Gastroesophageal sphincter (tissue), 3 donors: ENCODE data around the gene TNIP1.

ENCODE experiments used
- EP300 ChIP-seq: sonication (generic); formaldehyde crosslinking; IDR thresholded peaks from one replicate; pipeline ENCODE4 v1.6.1; 2017; ENCODE audit warnings: antibody characterized with exemption, mild to moderate bottlenecking
- POLR2A ChIP-seq, 2 donors: fragments of 450-650 bp; IDR thresholded peaks; one replicate each; pipeline ENCODE4 v1.6.1; 2017; ENCODE audit warnings: antibody characterized with exemption in 2 of 2, mild to moderate bottlenecking in 2 of 2, moderate library complexity in 1 of 2
- POLR2AphosphoS5 ChIP-seq: sonication (generic); formaldehyde crosslinking; IDR thresholded peaks from one replicate; pipeline ENCODE4 v1.6.1; 2017; ENCODE audit warnings: antibody characterized with exemption
- TF ChIP-seq, protein P1 (sequence below), 4 experiments: fragments of 200-600 bp in 2 of 4; fragments of 450-650 bp in 2 of 4; sonication (generic) in 1 of 4; IDR thresholded peaks; one replicate each; pipeline ENCODE4 v1.5.1; 2017 to 2019; ENCODE audit warnings: antibody characterized with exemption in 4 of 4, mild to moderate bottlenecking in 2 of 4, moderate library complexity in 2 of 4

DNA sequence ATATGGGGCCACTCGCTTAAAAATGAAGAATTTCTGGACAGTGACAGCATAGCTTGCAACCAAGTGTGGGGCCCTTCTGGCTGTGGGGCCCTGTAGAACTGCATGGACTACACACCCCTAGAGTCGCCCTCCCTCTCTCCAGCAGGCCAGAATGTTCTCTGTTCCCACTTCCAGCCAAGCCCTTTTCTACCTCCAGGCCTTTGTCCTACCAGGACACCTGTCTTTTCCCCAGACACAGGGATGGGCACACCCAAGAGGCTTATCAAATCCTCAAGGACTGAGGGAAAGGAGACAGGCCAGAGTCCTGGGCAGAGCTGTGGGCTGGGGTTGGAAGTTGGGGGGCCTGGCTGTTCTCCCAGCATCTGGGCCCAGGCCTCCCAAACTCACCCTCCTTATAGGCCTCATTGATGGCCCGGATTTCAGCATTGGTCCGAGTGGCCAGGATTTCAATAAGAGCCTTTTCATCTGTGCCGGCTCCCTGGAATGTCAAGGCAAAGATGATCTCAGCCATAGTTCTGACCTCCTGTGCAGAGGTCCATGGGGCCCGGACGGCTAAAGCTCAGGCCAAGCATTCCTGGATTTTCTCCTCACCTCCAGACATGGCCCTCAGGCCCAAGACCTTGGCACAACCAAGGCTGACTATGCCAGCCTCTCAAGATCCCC, 38.2 kb upstream of the TNIP1 start:
- TF ChIP-seq EP300 (no peak), POLR2AphosphoS5 (no peak), POLR2A (IDR thresholded peaks at IDR 0.05) (no peak)
- TF ChIP-seq, protein P1, sequence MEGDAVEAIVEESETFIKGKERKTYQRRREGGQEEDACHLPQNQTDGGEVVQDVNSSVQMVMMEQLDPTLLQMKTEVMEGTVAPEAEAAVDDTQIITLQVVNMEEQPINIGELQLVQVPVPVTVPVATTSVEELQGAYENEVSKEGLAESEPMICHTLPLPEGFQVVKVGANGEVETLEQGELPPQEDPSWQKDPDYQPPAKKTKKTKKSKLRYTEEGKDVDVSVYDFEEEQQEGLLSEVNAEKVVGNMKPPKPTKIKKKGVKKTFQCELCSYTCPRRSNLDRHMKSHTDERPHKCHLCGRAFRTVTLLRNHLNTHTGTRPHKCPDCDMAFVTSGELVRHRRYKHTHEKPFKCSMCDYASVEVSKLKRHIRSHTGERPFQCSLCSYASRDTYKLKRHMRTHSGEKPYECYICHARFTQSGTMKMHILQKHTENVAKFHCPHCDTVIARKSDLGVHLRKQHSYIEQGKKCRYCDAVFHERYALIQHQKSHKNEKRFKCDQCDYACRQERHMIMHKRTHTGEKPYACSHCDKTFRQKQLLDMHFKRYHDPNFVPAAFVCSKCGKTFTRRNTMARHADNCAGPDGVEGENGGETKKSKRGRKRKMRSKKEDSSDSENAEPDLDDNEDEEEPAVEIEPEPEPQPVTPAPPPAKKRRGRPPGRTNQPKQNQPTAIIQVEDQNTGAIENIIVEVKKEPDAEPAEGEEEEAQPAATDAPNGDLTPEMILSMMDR (IDR thresholded peaks at IDR 0.05), result no peak
